Prostate gland (tissue), 2 donors: ENCODE results near the gene TXNRD2.

Source experiments
- CTCF ChIP-seq, 4 experiments: fragments of 200-600 bp in 2 of 4; fragments of 450-650 bp in 2 of 4; sonication (generic) in 2 of 4; IDR thresholded peaks; 1 replicate in 3 of 4; 2 replicates in 1 of 4; pipeline ENCODE4 v1.5.1; 2016 to 2019; ENCODE audit warnings: antibody characterized with exemption in 4 of 4, mild to moderate bottlenecking in 2 of 4, moderate library complexity in 2 of 4
- POLR2A ChIP-seq: fragments of 450-650 bp; IDR thresholded peaks from one replicate; pipeline ENCODE4 v1.6.1; 2016; ENCODE audit warnings: antibody characterized with exemption, mild to moderate bottlenecking

GRCh38 chr22:19886605-19887255, 54.9 kb downstream of the TXNRD2 start:
- no peak for TF ChIP-seq CTCF (IDR thresholded peaks at IDR 0.05)
- no peak for TF ChIP-seq POLR2A
